Transverse colon (tissue), 4 donors: ENCODE results near the gene BCL6B.

ENCODE experiments used
- POLR2AphosphoS5 ChIP-seq, 3 donors: sonication (generic); formaldehyde crosslinking; IDR thresholded peaks; one replicate each; pipeline ENCODE4 v1.6.1; 2016; ENCODE audit warnings: antibody characterized with exemption in 3 of 3
- TF ChIP-seq, protein P1 (sequence below), 5 experiments: fragments of 200-600 bp in 3 of 5; fragments of 450-650 bp in 2 of 5; sonication (generic) in 3 of 5; IDR thresholded peaks; 1 replicate in 2 of 5; 2 replicates in 3 of 5; pipeline ENCODE4 v1.5.1; 2016 to 2017; ENCODE audit warnings: antibody characterized with exemption in 5 of 5, inconsistent platforms in 3 of 5, mild to moderate bottlenecking in 2 of 5, moderate library complexity in 1 of 5

DNA sequence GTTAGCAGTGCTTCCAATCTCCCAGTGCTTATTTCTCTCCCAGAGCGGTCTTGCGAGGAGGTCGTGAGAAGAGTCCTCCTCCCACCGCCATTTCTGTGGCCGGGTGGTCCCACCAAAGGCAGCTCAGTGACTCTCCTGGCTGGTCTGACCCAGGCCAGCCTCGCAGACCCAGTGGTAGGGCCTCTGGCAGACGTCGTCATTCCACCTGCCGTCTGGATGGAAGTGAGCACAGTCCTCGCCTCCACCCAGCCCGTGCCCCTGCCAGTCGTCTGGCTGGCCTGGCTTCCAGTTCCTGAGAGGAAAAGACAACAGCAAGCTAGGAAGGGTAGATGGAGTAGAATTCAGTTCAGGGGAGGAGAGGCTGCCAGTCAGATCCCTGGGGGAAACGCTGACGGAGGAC lies 52.1 kb downstream of the BCL6B start:
- no peak for TF ChIP-seq POLR2AphosphoS5 (IDR thresholded peaks at IDR 0.05)
- TF ChIP-seq, protein P1, sequence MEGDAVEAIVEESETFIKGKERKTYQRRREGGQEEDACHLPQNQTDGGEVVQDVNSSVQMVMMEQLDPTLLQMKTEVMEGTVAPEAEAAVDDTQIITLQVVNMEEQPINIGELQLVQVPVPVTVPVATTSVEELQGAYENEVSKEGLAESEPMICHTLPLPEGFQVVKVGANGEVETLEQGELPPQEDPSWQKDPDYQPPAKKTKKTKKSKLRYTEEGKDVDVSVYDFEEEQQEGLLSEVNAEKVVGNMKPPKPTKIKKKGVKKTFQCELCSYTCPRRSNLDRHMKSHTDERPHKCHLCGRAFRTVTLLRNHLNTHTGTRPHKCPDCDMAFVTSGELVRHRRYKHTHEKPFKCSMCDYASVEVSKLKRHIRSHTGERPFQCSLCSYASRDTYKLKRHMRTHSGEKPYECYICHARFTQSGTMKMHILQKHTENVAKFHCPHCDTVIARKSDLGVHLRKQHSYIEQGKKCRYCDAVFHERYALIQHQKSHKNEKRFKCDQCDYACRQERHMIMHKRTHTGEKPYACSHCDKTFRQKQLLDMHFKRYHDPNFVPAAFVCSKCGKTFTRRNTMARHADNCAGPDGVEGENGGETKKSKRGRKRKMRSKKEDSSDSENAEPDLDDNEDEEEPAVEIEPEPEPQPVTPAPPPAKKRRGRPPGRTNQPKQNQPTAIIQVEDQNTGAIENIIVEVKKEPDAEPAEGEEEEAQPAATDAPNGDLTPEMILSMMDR (IDR thresholded peaks at IDR 0.05), result no peak
